K562 (cell line): Measurements from ENCODE around the gene ALDH8A1.

Experiments used
- EZH2 ChIP-seq: IDR thresholded peaks from 2 replicates; pipeline ENCODE4 v1.6.1; 2012; ENCODE audit warnings: low read depth, mild to moderate bottlenecking, inconsistent platforms, low read length, borderline replicate concordance
- SIRT6 ChIP-seq: IDR thresholded peaks from one replicate; pipeline ENCODE4 v1.6.1; 2012; ENCODE audit warnings: low read depth, mild to moderate bottlenecking, control low read depth, inconsistent platforms, low read length, moderate library complexity

- no peak for TF ChIP-seq EZH2
- TF ChIP-seq SIRT6: no peak
These were observed 11.5 kb upstream of the ALDH8A1 start for GRCh38 chr6:134961366-134961765.
